ENCODE data around the gene CPN2. TPM values are rescaled to one million over a fixed set of nuclear protein-coding genes. Genes with fewer than 3 reads are reported as not detected.

The CPN2 gene
- total and polyA plus RNA-seq, 4 donors: 20.4 to 196 (median 128) TPM

DNA sequence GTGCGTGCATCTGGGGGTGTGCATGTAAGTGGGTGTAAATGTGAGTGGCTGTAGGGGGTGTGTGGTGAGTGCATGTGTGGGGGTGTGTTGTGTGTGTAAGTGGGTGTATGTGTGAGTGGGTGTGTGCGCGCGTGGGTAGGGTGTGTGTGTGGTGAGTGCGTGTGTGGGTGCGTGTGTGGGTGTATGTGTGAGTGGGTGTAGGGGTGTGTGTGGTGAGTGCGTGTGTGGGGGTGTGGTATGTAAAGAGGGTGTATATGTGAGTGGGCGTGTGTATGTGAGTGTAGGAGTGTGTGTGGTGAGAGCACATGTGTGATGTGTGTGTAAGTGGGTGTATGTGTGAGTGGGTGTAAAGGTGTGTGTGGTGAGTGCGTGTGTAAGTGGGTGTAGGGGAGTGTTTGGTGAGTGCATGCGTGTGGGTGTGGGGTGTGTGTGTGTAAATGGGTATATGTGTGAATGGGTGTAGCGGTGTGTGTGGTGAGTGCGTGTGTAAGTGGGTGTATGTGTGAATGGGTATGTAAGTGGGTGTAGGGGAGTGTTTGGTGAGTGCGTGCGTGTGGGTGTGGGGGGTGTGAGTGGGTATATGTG, 916 bp upstream of the CPN2 start:
- Histone ChIP-seq H3K4me1 (ENCODE audit: control insufficient read depth in 4 of 4, insufficient read depth in 4 of 4, low read length in 3 of 4) (peaks cover 0 to 14% (median 5%) of the 10 kb centered on the region in 4 donors), H3K9me3 (ENCODE audit: control insufficient read depth in 4 of 4, low read length in 3 of 4) (no peaks in the 10 kb centered on the region), H3K36me3 (ENCODE audit: control insufficient read depth in 4 of 4, insufficient read depth in 3 of 4, low read depth in 1 of 4, low read length in 3 of 4) (peaks cover 0 to 2% (median 0%) of the 10 kb centered on the region in 4 donors), H3K27ac (ENCODE audit: low read depth in 1 of 2, low read length in 2 of 2) (no peak overlapping the region), H3K9ac (ENCODE audit: low read depth in 1 of 2, low read length in 2 of 2) (no peak overlapping the region), H3K4me3 (ENCODE audit: low read depth in 1 of 3, low read length in 3 of 3) (peak overlapping the region in 1 of 3 donors; percentile 89), H3K27me3 (ENCODE audit: control insufficient read depth in 4 of 4, insufficient read depth in 4 of 4, low read length in 3 of 4) (no peaks in the 10 kb centered on the region)
- TF ChIP-seq RXRA (IDR thresholded peaks at IDR 0.05) (no peak), SP1 (IDR thresholded peaks at IDR 0.05) (no peak), HNF4G (IDR thresholded peaks at IDR 0.05) (no peak), FOXA1 (IDR thresholded peaks at IDR 0.05) (no peak), NR2F2 (IDR thresholded peaks at IDR 0.05) (no peak), JUND (IDR thresholded peaks at IDR 0.05) (no peak), EGR1 (IDR thresholded peaks at IDR 0.05; ENCODE audit: low read depth in 2 of 2) (no peak), HNF4A (conservative IDR thresholded peaks at IDR 0.05) (no peak), FOXA2 (IDR thresholded peaks at IDR 0.05) (no peak), REST (IDR thresholded peaks at IDR 0.05) (no peak)
- TF ChIP-seq, protein P1, sequence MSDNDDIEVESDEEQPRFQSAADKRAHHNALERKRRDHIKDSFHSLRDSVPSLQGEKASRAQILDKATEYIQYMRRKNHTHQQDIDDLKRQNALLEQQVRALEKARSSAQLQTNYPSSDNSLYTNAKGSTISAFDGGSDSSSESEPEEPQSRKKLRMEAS (IDR thresholded peaks at IDR 0.05): no peak
- TF ChIP-seq, protein P2, sequence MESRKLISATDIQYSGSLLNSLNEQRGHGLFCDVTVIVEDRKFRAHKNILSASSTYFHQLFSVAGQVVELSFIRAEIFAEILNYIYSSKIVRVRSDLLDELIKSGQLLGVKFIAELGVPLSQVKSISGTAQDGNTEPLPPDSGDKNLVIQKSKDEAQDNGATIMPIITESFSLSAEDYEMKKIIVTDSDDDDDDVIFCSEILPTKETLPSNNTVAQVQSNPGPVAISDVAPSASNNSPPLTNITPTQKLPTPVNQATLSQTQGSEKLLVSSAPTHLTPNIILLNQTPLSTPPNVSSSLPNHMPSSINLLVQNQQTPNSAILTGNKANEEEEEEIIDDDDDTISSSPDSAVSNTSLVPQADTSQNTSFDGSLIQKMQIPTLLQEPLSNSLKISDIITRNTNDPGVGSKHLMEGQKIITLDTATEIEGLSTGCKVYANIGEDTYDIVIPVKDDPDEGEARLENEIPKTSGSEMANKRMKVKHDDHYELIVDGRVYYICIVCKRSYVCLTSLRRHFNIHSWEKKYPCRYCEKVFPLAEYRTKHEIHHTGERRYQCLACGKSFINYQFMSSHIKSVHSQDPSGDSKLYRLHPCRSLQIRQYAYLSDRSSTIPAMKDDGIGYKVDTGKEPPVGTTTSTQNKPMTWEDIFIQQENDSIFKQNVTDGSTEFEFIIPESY (IDR thresholded peaks at IDR 0.05): no peak
- TF ChIP-seq, protein P3, sequence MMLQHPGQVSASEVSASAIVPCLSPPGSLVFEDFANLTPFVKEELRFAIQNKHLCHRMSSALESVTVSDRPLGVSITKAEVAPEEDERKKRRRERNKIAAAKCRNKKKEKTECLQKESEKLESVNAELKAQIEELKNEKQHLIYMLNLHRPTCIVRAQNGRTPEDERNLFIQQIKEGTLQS (IDR thresholded peaks at IDR 0.05): no peak
- no peak for DNase-seq (ENCODE audit: low spot score)
- WGBS: 87% methylated on average over 14 of the region's 14 CpGs

DNA sequence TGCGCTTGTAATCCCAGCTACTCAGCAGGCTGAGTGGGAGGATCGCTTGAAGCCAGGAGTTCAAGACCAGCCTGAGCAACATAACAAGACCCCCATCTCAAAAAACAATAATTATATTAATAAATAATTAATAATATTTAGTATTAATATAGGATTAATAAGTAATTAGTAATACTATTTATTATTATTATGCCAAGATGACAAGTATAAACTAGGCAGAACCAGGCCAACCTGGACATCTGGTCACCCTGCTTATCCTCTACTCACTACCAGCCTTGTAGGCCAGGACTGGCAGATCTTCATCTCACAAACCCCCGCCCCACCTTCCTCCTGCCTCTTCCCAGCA, 429 bp downstream of the CPN2 start:
- Histone ChIP-seq H3K4me3 (ENCODE audit: low read depth in 1 of 3, low read length in 3 of 3) (peak overlapping the region; percentile 83 to 89 (median 84)), H3K27me3 (ENCODE audit: control insufficient read depth in 4 of 4, insufficient read depth in 4 of 4, low read length in 3 of 4) (no peaks in the 10 kb centered on the region), H3K9me3 (ENCODE audit: control insufficient read depth in 4 of 4, low read length in 3 of 4) (no peaks in the 10 kb centered on the region), H3K4me1 (ENCODE audit: control insufficient read depth in 4 of 4, insufficient read depth in 4 of 4, low read length in 3 of 4) (peaks cover 0 to 14% (median 5%) of the 10 kb centered on the region in 4 donors), H3K9ac (ENCODE audit: low read depth in 1 of 2, low read length in 2 of 2) (peak overlapping the region; percentile 86 to 96), H3K27ac (ENCODE audit: low read depth in 1 of 2, low read length in 2 of 2) (peak overlapping the region; percentile 95), H3K36me3 (ENCODE audit: control insufficient read depth in 4 of 4, insufficient read depth in 3 of 4, low read depth in 1 of 4, low read length in 3 of 4) (peaks cover 0 to 2% (median 0%) of the 10 kb centered on the region in 4 donors)
- DNase-seq (ENCODE audit: low spot score): no peak
- WGBS: 33% methylated on average over 3 of the region's 3 CpGs
- TF ChIP-seq, protein P2 (IDR thresholded peaks at IDR 0.05): no peak
- no peak for TF ChIP-seq HNF4A (conservative IDR thresholded peaks at IDR 0.05)
- no peak for TF ChIP-seq TAF1 (conservative IDR thresholded peaks at IDR 0.05)
- TF ChIP-seq FOXA2 (IDR thresholded peaks at IDR 0.05): no peak
- no peak for TF ChIP-seq JUND (IDR thresholded peaks at IDR 0.05)
- TF ChIP-seq SP1 (IDR thresholded peaks at IDR 0.05): no peak
- no peak for TF ChIP-seq RAD21 (IDR thresholded peaks at IDR 0.05)
- no peak for TF ChIP-seq CTCF (IDR thresholded peaks at IDR 0.05; ENCODE audit: low read depth, low read length, missing input control)
- TF ChIP-seq RXRA (IDR thresholded peaks at IDR 0.05): no peak
- no peak for TF ChIP-seq YY1 (IDR thresholded peaks at IDR 0.05)
- TF ChIP-seq, protein P1 (IDR thresholded peaks at IDR 0.05): no peak
- no peak for TF ChIP-seq HNF4G (IDR thresholded peaks at IDR 0.05)
- no peak for TF ChIP-seq EGR1 (IDR thresholded peaks at IDR 0.05; ENCODE audit: low read depth in 2 of 2)
- no peak for TF ChIP-seq FOXA1 (IDR thresholded peaks at IDR 0.05)
- TF ChIP-seq, protein P3 (IDR thresholded peaks at IDR 0.05): no peak

Data from liver (tissue), 9 donors.